NT2/D1 (cell line): ENCODE results near the gene ABI3BP.

Experiments used
- DNase-seq: peaks from one replicate; pipeline ENCODE4 v3.0.0-alpha.2; 2011; ENCODE audit warnings: low read depth, low spot score
- H3K27me3 ChIP-seq: 2 replicates; pipeline ENCODE4 v1.6.0; 2011; ENCODE audit warnings: mild to moderate bottlenecking; ENCODE audit not compliant: insufficient read length, insufficient read depth
- H3K36me3 ChIP-seq: 2 replicates; pipeline ENCODE4 v1.6.1; 2011; ENCODE audit warnings: mild to moderate bottlenecking, low read length, mixed read lengths; ENCODE audit not compliant: insufficient read depth, insufficient read length
- H3K4me1 ChIP-seq: 2 replicates; pipeline ENCODE4 v1.5.1; 2011; ENCODE audit not compliant: insufficient read depth, insufficient read length
- H3K4me3 ChIP-seq: 2 replicates; pipeline ENCODE4 v1.5.1; 2011; ENCODE audit warnings: low read depth; ENCODE audit not compliant: insufficient read length
- H3K9ac ChIP-seq: 2 replicates; pipeline ENCODE4 v1.6.0; 2011; ENCODE audit warnings: low read depth; ENCODE audit not compliant: insufficient read length
- H3K9me3 ChIP-seq: 2 replicates; pipeline ENCODE4 v1.5.1; 2011; ENCODE audit warnings: mild to moderate bottlenecking, low read length; ENCODE audit not compliant: insufficient read depth
- SUZ12 ChIP-seq: IDR thresholded peaks from 2 replicates; pipeline ENCODE4 v1.6.1; 2011; ENCODE audit not compliant: insufficient read length, insufficient read depth; ENCODE audit errors: extremely low read depth
- YY1 ChIP-seq: IDR thresholded peaks from 2 replicates; pipeline ENCODE4 v1.6.1; 2011; ENCODE audit not compliant: insufficient read length, insufficient read depth
- ZNF274 ChIP-seq: IDR thresholded peaks from 2 replicates; pipeline ENCODE4 v1.6.1; 2011; ENCODE audit warnings: mild to moderate bottlenecking, low read depth, low read length

The ABI3BP gene

GRCh38 chr3:100882571-100882984, 110.6 kb downstream of the ABI3BP start:
- H3K36me3 ChIP-seq, result no peaks in the 10 kb centered on the region
- H3K4me1 ChIP-seq, result no peaks in the 10 kb centered on the region
- no peak overlapping the region for H3K4me3 ChIP-seq
- TF ChIP-seq YY1, result no peak
- no peak for TF ChIP-seq SUZ12
- TF ChIP-seq ZNF274, result no peak
- no peak overlapping the region for H3K9ac ChIP-seq
- H3K27me3 ChIP-seq, result no peaks in the 10 kb centered on the region
- H3K9me3 ChIP-seq, result no peaks in the 10 kb centered on the region
- DNase-seq, result no peak

- no peak overlapping the region for H3K9ac ChIP-seq
These were observed 112.4 kb downstream of the ABI3BP start for GRCh38 chr3:100880845-100881244.

DNA sequence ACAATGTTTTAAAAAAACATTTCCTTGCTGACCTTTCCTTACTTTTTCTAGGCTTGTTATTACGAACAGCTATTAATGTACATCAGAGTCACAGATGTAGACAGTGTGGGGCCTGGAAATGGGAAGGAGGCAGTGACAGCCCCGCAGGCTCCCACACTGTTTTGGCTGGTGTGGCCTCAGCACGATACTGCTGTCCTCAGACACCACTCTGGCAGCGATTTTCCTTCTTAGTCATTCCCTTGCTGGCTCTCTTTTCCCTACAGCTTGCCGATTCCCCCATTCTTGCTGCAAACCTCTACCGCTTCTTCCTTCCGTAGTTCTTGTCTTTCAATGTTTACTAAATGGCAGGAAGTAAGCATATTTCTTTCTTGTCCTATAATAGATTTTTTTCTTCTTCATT, 113.1 kb downstream of the ABI3BP start:
- Histone ChIP-seq H3K36me3 (no peaks in the 10 kb centered on the region), H3K9me3 (no peaks in the 10 kb centered on the region), H3K9ac (no peak overlapping the region), H3K27me3 (no peaks in the 10 kb centered on the region), H3K4me3 (no peak overlapping the region), H3K4me1 (no peaks in the 10 kb centered on the region)
- TF ChIP-seq SUZ12 (no peak), YY1 (no peak), ZNF274 (no peak)
- DNase-seq, result no peak

More at GRCh38 chr3:100880845-100881244, 112.4 kb downstream of the ABI3BP start:
- Histone ChIP-seq H3K36me3 (no peaks in the 10 kb centered on the region), H3K9me3 (no peaks in the 10 kb centered on the region), H3K4me1 (no peaks in the 10 kb centered on the region), H3K4me3 (no peak overlapping the region), H3K27me3 (no peaks in the 10 kb centered on the region)
- TF ChIP-seq YY1 (no peak), ZNF274 (no peak), SUZ12 (no peak)
- DNase-seq, result no peak

DNA sequence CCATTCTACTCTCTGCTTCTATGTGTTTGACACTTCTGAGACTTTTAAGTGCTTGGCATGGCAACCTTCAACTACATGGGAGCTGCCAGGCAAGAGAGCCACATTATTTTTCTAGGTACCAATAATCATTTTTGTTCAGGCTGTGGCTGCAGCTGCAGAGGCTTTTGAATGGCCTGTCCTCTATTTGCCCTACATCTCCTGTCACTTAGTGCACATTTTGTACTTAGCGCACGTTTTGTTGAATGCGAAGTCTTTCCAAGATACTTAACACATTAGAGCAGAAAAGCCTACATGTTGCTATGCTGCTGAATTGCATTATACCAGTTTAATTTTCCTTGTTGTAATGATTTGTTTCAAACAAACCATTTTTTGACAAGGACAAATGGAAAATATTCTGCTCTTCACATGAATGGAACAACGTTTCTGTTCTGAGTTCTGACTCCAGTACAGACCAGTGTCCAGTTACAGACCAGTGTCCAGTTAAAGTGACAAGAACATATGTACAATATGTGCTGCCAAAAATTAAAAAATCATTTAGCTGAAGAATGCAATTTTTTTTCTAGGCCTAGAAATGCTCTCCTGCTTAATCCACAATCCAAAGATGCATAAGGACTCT, 113.9 kb downstream of the ABI3BP start:
- no peaks in the 10 kb centered on the region for H3K4me1 ChIP-seq
- DNase-seq, result no peak
- no peaks in the 10 kb centered on the region for H3K9me3 ChIP-seq
- no peak overlapping the region for H3K9ac ChIP-seq
- H3K36me3 ChIP-seq, result no peaks in the 10 kb centered on the region
- no peak for TF ChIP-seq ZNF274
- H3K4me3 ChIP-seq, result no peak overlapping the region
- no peaks in the 10 kb centered on the region for H3K27me3 ChIP-seq

DNA sequence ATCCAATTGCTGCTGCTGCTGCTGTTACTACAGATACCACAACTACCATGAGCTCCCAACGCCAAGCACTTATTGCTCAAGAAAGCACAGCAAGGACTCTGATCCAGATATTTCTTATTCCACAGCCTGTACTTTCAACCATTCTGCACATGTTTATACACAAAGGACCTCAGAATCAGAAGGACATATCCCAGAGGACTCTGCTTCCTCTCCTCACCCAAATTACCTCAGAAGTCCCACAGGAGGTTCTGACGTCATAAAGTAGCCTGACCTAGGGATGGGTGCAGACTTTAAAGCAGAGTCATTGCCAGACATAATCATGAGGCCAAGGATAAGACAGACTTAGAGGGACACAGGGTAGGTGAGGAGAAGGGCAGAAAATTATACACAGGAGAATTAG, 115.9 kb downstream of the ABI3BP start:
- H3K9me3 ChIP-seq, result no peaks in the 10 kb centered on the region
- H3K9ac ChIP-seq, result no peak overlapping the region
- no peaks in the 10 kb centered on the region for H3K27me3 ChIP-seq
- H3K4me1 ChIP-seq, result no peaks in the 10 kb centered on the region
- TF ChIP-seq YY1 (no peak), ZNF274 (no peak), SUZ12 (no peak)
- no peaks in the 10 kb centered on the region for H3K36me3 ChIP-seq
- DNase-seq, result no peak
- no peak overlapping the region for H3K4me3 ChIP-seq

GRCh38 chr3:100875239-100875638, 118.0 kb downstream of the ABI3BP start:
- Histone ChIP-seq H3K4me3 (no peak overlapping the region), H3K9ac (no peak overlapping the region), H3K36me3 (no peaks in the 10 kb centered on the region), H3K27me3 (no peaks in the 10 kb centered on the region), H3K9me3 (no peaks in the 10 kb centered on the region), H3K4me1 (no peaks in the 10 kb centered on the region)
- DNase-seq, result no peak
- TF ChIP-seq YY1, result no peak
- no peak for TF ChIP-seq SUZ12
- TF ChIP-seq ZNF274, result no peak

GRCh38 chr3:100873611-100874010, 119.6 kb downstream of the ABI3BP start:
- H3K27me3 ChIP-seq, result no peaks in the 10 kb centered on the region
- no peak overlapping the region for H3K9ac ChIP-seq
- no peaks in the 10 kb centered on the region for H3K9me3 ChIP-seq
- DNase-seq, result no peak
- no peaks in the 10 kb centered on the region for H3K36me3 ChIP-seq
- no peak overlapping the region for H3K4me3 ChIP-seq
- no peaks in the 10 kb centered on the region for H3K4me1 ChIP-seq
- TF ChIP-seq ZNF274 (no peak), YY1 (no peak), SUZ12 (no peak)

DNA sequence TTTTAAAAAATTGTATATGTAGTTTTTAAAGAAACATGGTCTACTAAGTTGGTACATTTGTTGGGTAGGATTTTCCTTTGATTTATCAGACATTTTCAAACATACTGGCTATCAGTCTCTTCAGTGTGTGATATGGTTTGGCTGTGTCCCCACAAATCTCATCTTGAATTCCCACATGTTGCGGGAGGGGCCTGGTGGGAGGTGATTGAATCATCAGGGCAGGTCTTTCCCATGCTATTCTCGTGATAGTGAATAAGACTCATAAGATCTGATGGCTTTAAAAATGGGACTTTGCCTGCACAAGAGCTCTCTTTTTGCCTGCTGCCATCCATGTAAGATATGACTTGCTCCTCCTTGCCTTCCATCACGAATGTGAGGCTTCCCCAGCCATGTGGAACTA, 121.9 kb downstream of the ABI3BP start:
- no peak for DNase-seq
- no peaks in the 10 kb centered on the region for H3K4me1 ChIP-seq
- no peak overlapping the region for H3K9ac ChIP-seq
- H3K27me3 ChIP-seq, result no peaks in the 10 kb centered on the region
- no peaks in the 10 kb centered on the region for H3K36me3 ChIP-seq
- no peaks in the 10 kb centered on the region for H3K9me3 ChIP-seq
- no peak overlapping the region for H3K4me3 ChIP-seq
- TF ChIP-seq ZNF274 (no peak), SUZ12 (no peak), YY1 (no peak)
